HG03196 (cell line): ENCODE results near the gene MYO5B.

Experiments used
- ATAC-seq: cut with Tn5 transposase; IDR thresholded peaks from one replicate; pipeline ENCODE4 v1.9.1; 2021; ENCODE audit not compliant: unreplicated experiment

MYO5B gene

GRCh38 chr18:49973592-49973991, 221.4 kb downstream of the MYO5B start:
- no peak for ATAC-seq

DNA sequence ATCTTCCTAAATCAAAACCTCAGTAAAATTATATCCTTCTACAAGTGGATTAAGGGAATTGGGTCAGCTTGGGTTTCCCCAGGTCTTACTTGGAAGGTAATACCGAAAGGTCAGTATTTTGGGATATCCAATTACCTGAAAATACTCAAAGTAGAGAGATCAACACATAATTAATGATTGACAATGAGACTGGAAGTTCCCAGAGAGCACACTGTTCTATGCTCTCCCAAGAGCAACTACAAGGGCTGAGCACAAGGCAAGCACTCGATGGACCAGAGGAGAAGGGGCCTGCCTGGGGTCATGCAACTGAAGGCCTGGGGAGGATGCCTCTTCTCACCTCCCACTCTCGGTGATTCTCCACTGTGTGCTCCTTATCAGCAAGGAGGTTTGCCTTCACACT, 222.4 kb downstream of the MYO5B start:
- ATAC-seq: no peak

DNA sequence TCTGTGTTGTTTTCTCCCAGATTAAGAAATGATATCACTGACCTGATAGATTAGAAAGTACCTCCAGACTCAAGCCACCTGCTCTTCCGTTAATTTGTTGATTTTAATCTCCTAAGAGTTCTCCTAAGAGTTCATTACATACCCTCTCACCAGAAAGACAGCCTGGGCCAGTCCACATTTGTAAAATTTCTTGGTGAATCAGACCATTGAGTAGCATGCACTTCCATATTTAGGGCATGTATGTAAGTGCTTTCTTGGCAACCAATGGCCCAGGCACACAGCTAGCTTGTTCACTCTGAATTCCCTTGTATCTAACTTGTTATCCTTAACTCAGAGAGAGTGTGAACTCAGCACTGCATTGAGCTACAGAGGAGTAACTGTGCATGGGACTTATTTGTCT, 223.5 kb downstream of the MYO5B start:
- no peak for ATAC-seq

DNA sequence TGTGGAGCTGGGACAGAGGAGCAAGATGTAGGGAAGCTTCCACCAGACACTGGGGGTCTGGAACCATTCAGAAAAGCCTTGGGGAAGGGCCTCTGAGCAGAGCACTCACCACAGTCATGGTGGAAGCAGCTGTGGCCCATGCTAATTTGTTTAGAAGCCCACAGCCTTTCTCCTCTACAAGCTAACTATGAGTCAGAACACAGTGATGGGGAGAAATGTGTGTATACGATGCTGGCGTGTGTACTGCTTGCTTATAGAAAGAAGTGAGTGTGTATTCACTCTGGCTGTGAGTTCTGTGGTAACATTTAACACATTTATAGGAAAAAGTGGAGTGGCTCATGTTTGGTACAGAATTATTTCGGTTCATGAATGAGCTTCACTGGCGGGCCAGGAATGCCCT, 224.6 kb downstream of the MYO5B start:
- peak; percentile 39 for ATAC-seq

GRCh38 chr18:49968644-49969309, 226.2 kb downstream of the MYO5B start:
- ATAC-seq: no peak

DNA sequence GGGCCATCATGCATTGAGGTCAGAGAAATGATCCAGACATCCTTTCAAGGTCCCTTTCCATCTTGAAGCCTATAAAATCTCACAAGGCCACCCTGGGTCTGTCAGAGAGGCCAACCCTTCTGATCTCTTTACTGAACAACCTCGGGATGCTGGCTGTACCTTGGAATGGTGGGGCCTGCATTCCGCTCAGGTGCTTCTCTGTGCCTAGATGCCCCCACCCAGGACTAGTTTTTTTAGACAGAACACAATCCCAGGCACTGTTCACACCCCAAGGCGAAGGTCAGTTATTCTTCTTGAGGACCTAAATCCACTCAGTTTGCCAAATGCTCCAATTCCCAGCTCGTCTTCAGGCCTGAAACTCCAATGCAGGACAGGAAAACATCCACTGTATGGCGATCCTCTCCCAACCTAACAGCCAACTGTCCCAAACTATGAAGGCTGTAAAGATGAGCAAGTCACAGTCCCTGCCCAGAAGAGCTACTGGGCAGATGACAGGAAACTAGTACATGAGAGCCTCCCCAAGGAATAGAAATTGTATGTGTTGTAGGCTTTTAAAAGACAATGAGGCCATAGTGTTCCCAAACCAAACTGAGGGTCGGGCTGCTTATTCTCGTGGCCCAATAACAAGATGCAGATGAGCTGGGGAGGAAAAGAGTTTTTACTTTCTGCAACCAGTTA, 227.2 kb downstream of the MYO5B start:
- ATAC-seq: no peak

- ATAC-seq: peak; percentile 58
These were observed 227.8 kb downstream of the MYO5B start for GRCh38 chr18:49967171-49967570.

DNA sequence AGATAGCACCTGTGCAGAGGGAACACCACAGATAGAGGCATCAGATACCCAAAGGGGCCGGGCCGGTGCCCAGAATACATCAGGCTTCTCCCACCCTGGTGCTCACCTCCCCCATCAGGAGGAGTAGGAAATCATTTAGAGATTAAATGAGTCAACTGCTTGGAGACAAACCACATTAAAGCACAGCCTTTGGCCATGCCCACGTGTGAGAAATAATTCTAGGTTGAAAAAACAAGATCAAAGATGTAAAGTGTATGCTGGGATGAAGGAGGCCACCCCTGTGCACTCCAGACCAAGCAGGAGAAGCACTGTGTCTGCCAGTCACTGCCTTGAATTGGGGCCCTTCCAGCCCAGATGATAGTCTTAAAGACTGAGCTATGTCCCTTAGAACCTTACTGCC, 228.9 kb downstream of the MYO5B start:
- no peak for ATAC-seq

GRCh38 chr18:49963217-49963616, 231.7 kb downstream of the MYO5B start:
- no peak for ATAC-seq

GRCh38 chr18:49961271-49961670, 233.7 kb downstream of the MYO5B start:
- peak; percentile 33 for ATAC-seq

GRCh38 chr18:49960376-49960775, 234.6 kb downstream of the MYO5B start:
- no peak for ATAC-seq

DNA sequence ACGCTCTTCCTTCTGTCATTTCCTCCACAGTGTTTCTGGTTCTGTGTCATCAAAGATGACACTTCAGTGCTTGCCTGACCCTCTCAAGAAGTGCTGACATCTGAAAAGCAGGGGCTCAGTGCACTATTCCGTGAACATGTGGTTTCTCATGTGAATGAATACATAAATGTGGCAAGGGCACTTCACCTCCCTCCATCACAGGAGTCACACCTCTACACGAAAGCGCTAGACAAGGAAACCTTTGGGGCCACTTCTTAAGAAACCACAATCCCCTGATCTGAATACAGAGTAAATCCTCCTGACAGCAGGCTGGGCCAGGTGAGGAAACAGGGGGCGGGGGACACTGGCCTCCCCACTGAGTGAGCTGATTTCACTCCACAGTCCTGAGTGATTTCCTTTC, 235.8 kb downstream of the MYO5B start:
- ATAC-seq: peak; percentile 72

DNA sequence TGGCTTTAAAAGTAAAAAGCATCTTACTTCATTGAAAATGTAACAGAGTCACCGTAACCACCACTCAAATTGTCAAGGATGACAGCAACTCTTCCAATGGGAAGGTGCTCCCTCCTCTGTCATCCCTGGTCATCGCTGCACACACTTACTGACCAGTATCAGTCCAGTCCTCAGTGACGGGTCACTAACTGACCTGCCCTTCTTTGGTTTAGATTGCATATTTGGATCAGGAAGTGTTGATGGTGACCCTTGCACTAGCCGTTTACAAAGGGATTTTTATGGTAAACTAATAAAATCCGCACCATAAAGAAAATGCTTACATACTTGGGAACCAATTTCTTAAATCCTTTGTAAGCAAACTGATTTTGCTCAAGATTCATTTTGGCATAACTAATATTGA, 239.7 kb downstream of the MYO5B start:
- ATAC-seq: no peak

GRCh38 chr18:49953391-49953790, 241.6 kb downstream of the MYO5B start:
- no peak for ATAC-seq

DNA sequence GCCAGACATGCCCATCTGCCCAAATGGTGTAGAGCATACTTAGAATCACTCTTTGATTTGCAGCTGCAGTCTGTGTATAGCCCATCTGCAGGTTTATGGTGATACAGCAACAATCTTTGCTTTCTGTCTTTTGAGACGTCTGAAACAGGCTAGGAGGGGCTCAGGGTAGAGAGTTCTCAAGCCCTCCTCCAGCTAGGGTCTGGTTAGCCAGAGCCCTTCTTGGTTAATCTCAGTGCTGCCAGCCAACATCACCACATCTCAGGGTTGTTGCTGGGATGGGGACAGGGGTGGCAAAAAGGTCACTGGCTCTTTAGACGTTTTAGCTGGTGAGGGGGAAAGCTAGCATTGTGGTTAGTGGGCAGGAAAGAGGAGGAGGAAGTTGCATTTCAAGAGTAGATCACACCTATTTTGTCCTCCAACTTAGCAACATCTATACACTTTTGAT, 245.0 kb downstream of the MYO5B start:
- no peak for ATAC-seq

DNA sequence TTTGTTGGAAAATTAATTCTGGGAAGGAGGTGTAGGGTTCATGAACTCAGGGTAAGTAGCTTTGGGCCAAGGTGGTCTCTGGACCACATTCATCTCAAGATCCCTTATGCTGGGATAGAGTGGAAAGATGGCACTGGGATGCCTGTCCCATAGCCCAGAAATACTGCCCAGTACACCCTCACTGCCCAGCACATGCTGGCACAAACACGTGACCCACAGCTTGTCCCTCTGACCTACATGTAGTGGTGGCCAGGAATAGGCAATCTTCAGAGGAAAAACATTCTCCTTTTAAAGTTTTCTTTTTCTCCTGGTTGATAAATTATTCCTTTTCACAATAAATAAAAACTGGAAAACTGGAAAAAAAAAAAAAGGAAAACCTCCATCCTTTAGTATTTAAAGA, 246.0 kb downstream of the MYO5B start:
- ATAC-seq: no peak

GRCh38 chr18:49944663-49945062, 250.3 kb downstream of the MYO5B start:
- ATAC-seq: no peak

GRCh38 chr18:49936821-49937220, 258.1 kb downstream of the MYO5B start:
- no peak for ATAC-seq

- no peak for ATAC-seq
These were observed 259.7 kb downstream of the MYO5B start for GRCh38 chr18:49935215-49935614.

GRCh38 chr18:49934457-49934856, 260.5 kb downstream of the MYO5B start:
- ATAC-seq: peak; percentile 43

DNA sequence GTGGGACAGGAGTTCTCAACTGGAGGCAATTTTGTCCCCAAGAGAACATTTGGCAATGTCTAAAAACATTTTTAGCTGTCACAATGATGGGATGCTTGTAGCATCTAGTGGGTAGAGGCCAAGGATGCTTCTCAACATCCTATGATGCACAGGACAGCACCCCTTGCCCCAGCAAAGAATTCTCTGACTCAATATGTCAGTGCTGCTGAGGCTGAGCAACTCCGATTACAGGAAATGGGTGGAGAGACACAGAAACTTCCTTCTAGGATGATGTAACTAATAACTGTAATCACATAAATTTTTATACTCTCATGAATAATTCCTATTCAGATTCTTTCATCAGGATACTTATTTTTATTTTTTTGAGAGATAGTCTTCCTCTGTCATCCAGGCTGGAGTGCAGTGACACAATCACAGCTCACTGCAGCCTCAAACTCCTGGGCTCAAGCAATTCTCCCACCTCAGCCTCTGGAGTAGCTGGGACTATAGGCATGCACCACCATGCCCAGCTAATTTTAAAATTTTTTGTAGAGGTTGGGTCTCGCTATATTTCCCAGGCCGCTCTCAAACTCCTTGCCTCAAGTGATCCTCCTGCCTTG, 261.3 kb downstream of the MYO5B start:
- ATAC-seq: no peak

DNA sequence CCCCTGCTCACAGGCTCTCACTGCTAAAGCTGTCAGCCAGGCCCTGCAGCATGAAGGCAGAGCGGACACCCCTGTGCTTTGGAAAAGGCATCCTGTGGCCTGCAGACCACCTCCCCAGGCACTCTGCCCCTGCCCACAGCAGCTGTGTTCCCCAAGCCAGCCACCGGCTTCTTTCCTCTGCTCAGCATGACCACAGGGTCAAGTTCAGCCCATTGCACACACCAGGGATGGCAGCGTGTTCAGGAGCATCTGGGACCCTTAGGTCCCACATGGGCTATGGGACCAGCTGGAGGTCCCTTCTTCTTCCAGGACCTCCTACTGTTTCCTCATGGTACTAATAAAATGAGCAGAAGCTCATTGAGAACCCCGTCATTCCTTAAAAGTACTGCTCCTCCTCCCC, 263.2 kb downstream of the MYO5B start:
- ATAC-seq: no peak
